C4-2B (cell line): ENCODE measurements around the gene NRG4.

ENCODE experiments used
- CTCF ChIP-seq: fragments of 450-650 bp; conservative IDR thresholded peaks from 2 replicates; pipeline ENCODE4 v1.5.1; 2017; ENCODE audit warnings: mild to moderate bottlenecking
- ZFX ChIP-seq: fragments of 450-650 bp; IDR thresholded peaks from 2 replicates; pipeline ENCODE4 v1.6.1; 2017

DNA sequence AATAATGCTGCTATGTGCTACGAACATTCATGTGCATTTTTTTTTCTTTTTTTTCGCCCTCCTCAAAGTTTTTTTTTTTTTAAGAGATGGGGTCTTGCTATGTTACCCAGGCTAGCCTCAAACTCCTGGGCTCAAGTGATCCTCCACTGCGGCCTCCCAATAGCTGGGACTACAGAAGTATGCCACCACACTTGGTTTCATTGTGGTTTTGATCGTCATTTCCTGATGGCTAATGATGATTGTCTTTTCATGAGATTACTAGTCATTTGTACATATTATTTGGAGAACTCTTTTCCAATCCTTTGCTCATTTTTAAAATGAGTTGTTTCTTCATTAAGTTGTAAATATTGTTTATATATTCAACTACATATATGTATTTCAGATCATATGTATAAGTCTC is 59.7 kb downstream of the NRG4 start:
- TF ChIP-seq CTCF (no peak), ZFX (no peak)
